CD4-positive, alpha-beta memory T cell (primary cell): ENCODE results near the gene ANKMY1. TPM values are rescaled to one million over a fixed set of nuclear protein-coding genes. Genes with fewer than 3 reads are reported as not detected.

ENCODE experiments used
- CTCF ChIA-PET: fragments of 350-600 bp; sonication (Branson Sonifier 250); formaldehyde crosslinking; loops from one replicate; lab custom pipeline; 2021; ENCODE audit warnings: inconsistent platforms; ENCODE audit not compliant: partially characterized antibody; lab: Charles Lee
- POLR2A ChIA-PET: fragments of 350-600 bp; sonication (Branson Sonifier 250); formaldehyde crosslinking; loops from one replicate; lab custom pipeline; 2021; ENCODE audit not compliant: partially characterized antibody; lab: Charles Lee
- DNase-seq, 5 donors: peaks; one replicate each; pipeline versions ENCODE4 v3.0.0 to v3.0.0-alpha.2; 2020 to 2022; ENCODE audit warnings: mixed read lengths in 1 of 5
- H3K27ac ChIP-seq: one replicate; pipeline ENCODE4 v1.7.0; 2013; ENCODE audit warnings: low read depth, low read length
- H3K27me3 ChIP-seq: 2 replicates; pipeline ENCODE4 v1.7.0; 2013; ENCODE audit warnings: mild to moderate bottlenecking, low read length, moderate library complexity; ENCODE audit not compliant: insufficient read depth
- H3K36me3 ChIP-seq: 2 replicates; pipeline ENCODE4 v1.7.0; 2013; ENCODE audit warnings: mild to moderate bottlenecking, low read length, moderate library complexity; ENCODE audit not compliant: insufficient read depth
- H3K4me1 ChIP-seq: 2 replicates; pipeline ENCODE4 v1.7.0; 2013; ENCODE audit warnings: mild to moderate bottlenecking, low read length, moderate library complexity; ENCODE audit not compliant: insufficient read depth
- H3K4me3 ChIP-seq, 2 donors: one replicate each; pipeline ENCODE4 v1.7.0; 2013; ENCODE audit warnings: low read length in 2 of 2, mild to moderate bottlenecking in 1 of 2
- H3K9me3 ChIP-seq, 2 donors: one replicate each; pipeline ENCODE4 v1.7.0; 2013; ENCODE audit warnings: low read length in 2 of 2, control low read depth in 1 of 2; ENCODE audit not compliant: control insufficient read depth in 1 of 2
- H3K27ac Mint-ChIP-seq, 7 donors: one replicate each; pipeline ENCODE4 v1.8.0; 2020 to 2021; ENCODE audit warnings: mixed read lengths in 7 of 7, mild to moderate bottlenecking in 6 of 7, inconsistent platforms in 3 of 7, moderate library complexity in 3 of 7
- H3K27me3 Mint-ChIP-seq, 2 donors: one replicate each; pipeline ENCODE4 v1.8.0; 2020 to 2021; ENCODE audit warnings: mixed read lengths in 2 of 2
- H3K36me3 Mint-ChIP-seq, 2 donors: one replicate each; pipeline ENCODE4 v1.8.0; 2020 to 2021; ENCODE audit warnings: mixed read lengths in 2 of 2, inconsistent platforms in 1 of 2, mild to moderate bottlenecking in 1 of 2
- H3K4me1 Mint-ChIP-seq, 4 donors: one replicate each; pipeline ENCODE4 v1.8.0; 2020 to 2021; ENCODE audit warnings: mixed read lengths in 4 of 4, mild to moderate bottlenecking in 1 of 4
- H3K4me3 Mint-ChIP-seq, 8 donors: one replicate each; pipeline ENCODE4 v1.8.0; 2020 to 2021; ENCODE audit warnings: mixed read lengths in 8 of 8, mild to moderate bottlenecking in 7 of 8, moderate library complexity in 6 of 8, inconsistent platforms in 3 of 8
- H3K9me3 Mint-ChIP-seq, 8 donors: one replicate each; pipeline ENCODE4 v1.8.0; 2020 to 2021; ENCODE audit warnings: mixed read lengths in 8 of 8, mild to moderate bottlenecking in 5 of 8, inconsistent platforms in 3 of 8, moderate library complexity in 1 of 8
- intact Hi-C: fragments of 100-400 bp; cut with micrococcal nuclease; formaldehyde crosslinking; loops from one replicate; pipeline ENCODE4 v1.15.1; 2023
- polyA plus RNA-seq, 2 donors: library from polyadenylated mRNA; unstranded; fragments of 300-500 nt; fragmentation: Illumina TruSeq; gene quantifications; one replicate each; pipeline ENCODE4 v1.2.3, GENCODE V29; 2021
- total RNA-seq, 2 experiments: library from RNA; stranded (reverse); gene quantifications; one replicate each; pipeline ENCODE4 v1.2.3, GENCODE V29; 2021

The ANKMY1 gene
- total and polyA plus RNA-seq, 4 experiments from 2014 or later = 9.4 to 84.8 (median 43.3) TPM

GRCh38 chr2:240494194-240494793 is 63.5 kb downstream of the ANKMY1 start:
- intact Hi-C loops = no loop called here

GRCh38 chr2:240491483-240491882 is 66.3 kb downstream of the ANKMY1 start:
- Mint-ChIP-seq H3K4me1 (no peaks in the 10 kb centered on the region), H3K9me3 (peaks cover 0 to 67% (median 54%) of the 10 kb centered on the region in 8 donors), H3K4me3 (no peak overlapping the region), H3K27me3 (peaks cover 0 to 1% of the 10 kb centered on the region in 2 donors), H3K27ac (no peak overlapping the region), H3K36me3 (peaks cover 32 to 46% of the 10 kb centered on the region in 2 donors)
- no peak for DNase-seq
- Histone ChIP-seq H3K4me1 (no peaks in the 10 kb centered on the region), H3K36me3 (no peaks in the 10 kb centered on the region), H3K27me3 (no peaks in the 10 kb centered on the region), H3K4me3 (no peak overlapping the region), H3K27ac (no peak overlapping the region), H3K9me3 (peaks cover 0 to 14% of the 10 kb centered on the region in 2 donors)
- ChIA-PET POLR2A (no interaction called here), CTCF (interaction anchor here (1.3 kb wide), 1 partner anchor 23 kb away, joined by 3 read pairs; no protein-coding TSS in a partner anchor)
- intact Hi-C loops = no loop called here

More at GRCh38 chr2:240494194-240494793, 63.5 kb downstream of the ANKMY1 start:
- no peak for DNase-seq
- H3K27ac ChIP-seq = no peak overlapping the region
- CTCF ChIA-PET = no interaction called here
- Mint-ChIP-seq H3K36me3 (peaks cover 44 to 64% of the 10 kb centered on the region in 2 donors), H3K4me1 (no peaks in the 10 kb centered on the region), H3K4me3 (no peak overlapping the region), H3K27ac (no peak overlapping the region), H3K27me3 (peaks cover 0 to 1% of the 10 kb centered on the region in 2 donors), H3K9me3 (peaks cover 0 to 42% (median 32%) of the 10 kb centered on the region in 8 donors)
- H3K4me1 ChIP-seq = no peaks in the 10 kb centered on the region
- H3K27me3 ChIP-seq = no peaks in the 10 kb centered on the region
- peaks cover 8% of the 10 kb centered on the region for H3K36me3 ChIP-seq
- peaks cover 0 to 8% of the 10 kb centered on the region in 2 donors for H3K9me3 ChIP-seq
- POLR2A ChIA-PET = no interaction called here
- no peak overlapping the region for H3K4me3 ChIP-seq

- Mint-ChIP-seq H3K4me3 (no peak overlapping the region), H3K4me1 (peaks cover 0 to 2% (median 0%) of the 10 kb centered on the region in 4 donors), H3K27ac (no peak overlapping the region), H3K9me3 (peaks cover 0 to 19% (median 11%) of the 10 kb centered on the region in 8 donors), H3K36me3 (peaks cover 13 to 19% of the 10 kb centered on the region in 2 donors), H3K27me3 (no peaks in the 10 kb centered on the region)
- H3K4me1 ChIP-seq = no peaks in the 10 kb centered on the region
- no peaks in the 10 kb centered on the region for H3K36me3 ChIP-seq
- H3K9me3 ChIP-seq = peaks cover 0 to 3% of the 10 kb centered on the region in 2 donors
- ChIA-PET POLR2A (no interaction called here), CTCF (no interaction called here)
- no peaks in the 10 kb centered on the region for H3K27me3 ChIP-seq
- H3K27ac ChIP-seq = no peak overlapping the region
- no peak for DNase-seq
- no peak overlapping the region for H3K4me3 ChIP-seq
- intact Hi-C loops = no loop called here
These were observed 75.6 kb downstream of the ANKMY1 start for GRCh38 chr2:240482141-240482540.

GRCh38 chr2:240481720-240482119 is 76.1 kb downstream of the ANKMY1 start:
- no peak for DNase-seq
- no peaks in the 10 kb centered on the region for H3K4me1 ChIP-seq
- H3K36me3 ChIP-seq = no peaks in the 10 kb centered on the region
- no peak overlapping the region for H3K27ac ChIP-seq
- no peaks in the 10 kb centered on the region for H3K27me3 ChIP-seq
- no peak overlapping the region for H3K27ac Mint-ChIP-seq
- H3K4me3 ChIP-seq = no peak overlapping the region
- H3K9me3 Mint-ChIP-seq = peaks cover 0 to 16% (median 7%) of the 10 kb centered on the region in 8 donors
- no peak overlapping the region for H3K4me3 Mint-ChIP-seq
- peaks cover 11 to 16% of the 10 kb centered on the region in 2 donors for H3K36me3 Mint-ChIP-seq
- POLR2A ChIA-PET = no interaction called here
- no peaks in the 10 kb centered on the region for H3K27me3 Mint-ChIP-seq
- peaks cover 0 to 2% (median 0%) of the 10 kb centered on the region in 4 donors for H3K4me1 Mint-ChIP-seq
- H3K9me3 ChIP-seq = no peaks in the 10 kb centered on the region
- CTCF ChIA-PET = no interaction called here
- intact Hi-C loops = no loop called here

- DNase-seq = no peak
- H3K27ac Mint-ChIP-seq = no peak overlapping the region
- Histone ChIP-seq H3K4me3 (no peak overlapping the region), H3K36me3 (no peaks in the 10 kb centered on the region), H3K27ac (no peak overlapping the region), H3K4me1 (no peaks in the 10 kb centered on the region), H3K9me3 (no peaks in the 10 kb centered on the region), H3K27me3 (no peaks in the 10 kb centered on the region)
- H3K9me3 Mint-ChIP-seq = peaks cover 0 to 12% (median 8%) of the 10 kb centered on the region in 8 donors
- peaks cover 0 to 2% (median 0%) of the 10 kb centered on the region in 4 donors for H3K4me1 Mint-ChIP-seq
- CTCF ChIA-PET = no interaction called here
- H3K27me3 Mint-ChIP-seq = no peaks in the 10 kb centered on the region
- no peak overlapping the region for H3K4me3 Mint-ChIP-seq
- peaks cover 11 to 21% of the 10 kb centered on the region in 2 donors for H3K36me3 Mint-ChIP-seq
- POLR2A ChIA-PET = no interaction called here
- intact Hi-C loops = no loop called here
These were observed 76.8 kb downstream of the ANKMY1 start for GRCh38 chr2:240480834-240481623.

- H3K27ac ChIP-seq = no peak overlapping the region
- no peaks in the 10 kb centered on the region for H3K9me3 ChIP-seq
- DNase-seq = no peak
- H3K27ac Mint-ChIP-seq = no peak overlapping the region
- H3K27me3 ChIP-seq = no peaks in the 10 kb centered on the region
- H3K27me3 Mint-ChIP-seq = no peaks in the 10 kb centered on the region
- CTCF ChIA-PET = no interaction called here
- no peaks in the 10 kb centered on the region for H3K36me3 ChIP-seq
- H3K4me1 Mint-ChIP-seq = peaks cover 0 to 2% (median 0%) of the 10 kb centered on the region in 4 donors
- peaks cover 12 to 26% of the 10 kb centered on the region in 2 donors for H3K36me3 Mint-ChIP-seq
- POLR2A ChIA-PET = no interaction called here
- peaks cover 0 to 18% (median 10%) of the 10 kb centered on the region in 8 donors for H3K9me3 Mint-ChIP-seq
- H3K4me3 ChIP-seq = no peak overlapping the region
- intact Hi-C loops = no loop called here
- no peaks in the 10 kb centered on the region for H3K4me1 ChIP-seq
- no peak overlapping the region for H3K4me3 Mint-ChIP-seq
These were observed 78.7 kb downstream of the ANKMY1 start for GRCh38 chr2:240479111-240479501.

- ChIA-PET POLR2A (no interaction called here), CTCF (no interaction called here)
- peaks cover 0 to 3% of the 10 kb centered on the region in 2 donors for H3K9me3 ChIP-seq
- H3K4me3 ChIP-seq = no peak overlapping the region
- no peak overlapping the region for H3K27ac ChIP-seq
- no peak overlapping the region for H3K27ac Mint-ChIP-seq
- intact Hi-C loops = no loop called here
- no peaks in the 10 kb centered on the region for H3K36me3 ChIP-seq
- DNase-seq = no peak
- peaks cover 13 to 29% of the 10 kb centered on the region in 2 donors for H3K36me3 Mint-ChIP-seq
- H3K27me3 ChIP-seq = no peaks in the 10 kb centered on the region
- no peak overlapping the region for H3K4me3 Mint-ChIP-seq
- H3K4me1 Mint-ChIP-seq = peaks cover 0 to 3% (median 0%) of the 10 kb centered on the region in 4 donors
- peaks cover 0 to 24% (median 14%) of the 10 kb centered on the region in 8 donors for H3K9me3 Mint-ChIP-seq
- H3K27me3 Mint-ChIP-seq = no peaks in the 10 kb centered on the region
- no peaks in the 10 kb centered on the region for H3K4me1 ChIP-seq
These were observed 79.3 kb downstream of the ANKMY1 start for GRCh38 chr2:240478346-240479110.
